ENCODE data around the gene RALA.

RALA gene

GRCh38 chr7:39613577-39613976 is 9.8 kb upstream of the RALA start:
- TF ChIP-seq CTCF (IDR thresholded peaks at IDR 0.05; ENCODE audit: borderline replicate concordance, insufficient read depth, low read depth, low read length) = no peak

GRCh38 chr7:39614299-39614698 is 9.1 kb upstream of the RALA start:
- no peak for TF ChIP-seq CTCF (IDR thresholded peaks at IDR 0.05; ENCODE audit: borderline replicate concordance, insufficient read depth, low read depth, low read length)
- no peak overlapping the region for H3K4me3 ChIP-seq (ENCODE audit: low read depth, low read length)

More at GRCh38 chr7:39613577-39613976, 9.8 kb upstream of the RALA start:
- no peak overlapping the region for H3K4me3 ChIP-seq (ENCODE audit: low read depth, low read length)

- no peak for TF ChIP-seq CTCF (IDR thresholded peaks at IDR 0.05; ENCODE audit: borderline replicate concordance, insufficient read depth, low read depth, low read length)
- H3K4me3 ChIP-seq (ENCODE audit: low read depth, low read length) = no peak overlapping the region
Measured at GRCh38 chr7:39615350-39615975, 7.9 kb upstream of the RALA start.

- no peak overlapping the region for H3K4me3 ChIP-seq (ENCODE audit: low read depth, low read length)
- TF ChIP-seq CTCF (IDR thresholded peaks at IDR 0.05; ENCODE audit: borderline replicate concordance, insufficient read depth, low read depth, low read length) = no peak
Measured at GRCh38 chr7:39616138-39616537, 7.2 kb upstream of the RALA start.

GRCh38 chr7:39617005-39617404 is 6.4 kb upstream of the RALA start:
- no peak for TF ChIP-seq CTCF (IDR thresholded peaks at IDR 0.05; ENCODE audit: borderline replicate concordance, insufficient read depth, low read depth, low read length)
- H3K4me3 ChIP-seq (ENCODE audit: low read depth, low read length) = no peak overlapping the region

- no peak for TF ChIP-seq CTCF (IDR thresholded peaks at IDR 0.05; ENCODE audit: borderline replicate concordance, insufficient read depth, low read depth, low read length)
- no peak overlapping the region for H3K4me3 ChIP-seq (ENCODE audit: low read depth, low read length)
Measured at GRCh38 chr7:39618868-39619267, 4.5 kb upstream of the RALA start.

- no peak for TF ChIP-seq CTCF (IDR thresholded peaks at IDR 0.05; ENCODE audit: borderline replicate concordance, insufficient read depth, low read depth, low read length)
- no peak overlapping the region for H3K4me3 ChIP-seq (ENCODE audit: low read depth, low read length)
Measured at GRCh38 chr7:39620486-39620885, 2.9 kb upstream of the RALA start.

Measured in GM12875 (cell line).